Amniotic stem cell (primary cell): ENCODE measurements around the gene HAUS6.
"Not testable (repeated sequence)": the region's sequence is repeated elsewhere in the genome, so short reads cannot be mapped to it uniquely, and the experiment has no call there.

Experiments used
- DNase-seq: peaks from one replicate; lab custom pipeline; 2025; lab: John Stamatoyannopoulos, UW

Gene HAUS6

GRCh38 chr9:19036611-19037010 is 66.1 kb downstream of the HAUS6 start:
- DNase-seq = no peak

GRCh38 chr9:19033015-19033414 is 69.7 kb downstream of the HAUS6 start, which contains the start of gene SAXO1:
TSS of gene SAXO1 (minus strand) at chr9:19033209. CDS start at chr9:19032908, 301 bp downstream.
- DNase-seq = no peak

GRCh38 chr9:19032406-19032805 is 70.3 kb downstream of the HAUS6 start:
- DNase-seq = no peak

GRCh38 chr9:19030899-19031298 is 71.8 kb downstream of the HAUS6 start:
- no peak for DNase-seq

GRCh38 chr9:19028835-19029451 is 73.8 kb downstream of the HAUS6 start:
- peak; percentile 33 for DNase-seq

GRCh38 chr9:19027825-19028224 is 74.9 kb downstream of the HAUS6 start:
- DNase-seq = no peak

- DNase-seq = no peak
These were observed 76.3 kb downstream of the HAUS6 start for GRCh38 chr9:19026375-19026774.

GRCh38 chr9:19023078-19023477 is 79.6 kb downstream of the HAUS6 start:
- no peak for DNase-seq

- DNase-seq = no peak
These were observed 80.5 kb downstream of the HAUS6 start for GRCh38 chr9:19022206-19022605.

- DNase-seq = not testable (repeated sequence)
These were observed 81.1 kb downstream of the HAUS6 start for GRCh38 chr9:19021649-19022048.

- no peak for DNase-seq
These were observed 81.7 kb downstream of the HAUS6 start for GRCh38 chr9:19020886-19021455.

- no peak for DNase-seq
These were observed 84.5 kb downstream of the HAUS6 start for GRCh38 chr9:19018201-19018600.

GRCh38 chr9:19009391-19009965 is 93.2 kb downstream of the HAUS6 start:
- DNase-seq = no peak
